Psoas muscle (tissue), 8 donors: ENCODE results near the gene KCNE3. TPM values are rescaled to one million over a fixed set of nuclear protein-coding genes. Genes with fewer than 3 reads are reported as not detected.

Source experiments
- ATAC-seq, 4 donors: fragments of 200-7000 bp; cut with Tn5 transposase; one replicate each; pipeline ENCODE4 v1.9.1; 2020; ENCODE audit warnings: moderate library complexity in 3 of 4, mild to moderate bottlenecking in 2 of 4
- DNase-seq, 2 donors: peaks; one replicate each; pipeline ENCODE4 v3.0.0-alpha.2; 2020
- H3K27ac ChIP-seq: fragments of 200-600 bp; one replicate; pipeline ENCODE4 v1.8.0; 2022
- H3K27me3 ChIP-seq, 3 donors: fragments of 200-600 bp in 1 of 3; one replicate each; pipeline versions ENCODE4 v1.6.1 to v1.8.0; 2013 to 2022; ENCODE audit warnings: low read length in 2 of 3, mild to moderate bottlenecking in 2 of 3, moderate library complexity in 1 of 3; ENCODE audit not compliant: insufficient read depth in 3 of 3
- H3K36me3 ChIP-seq, 2 donors: fragments of 200-600 bp in 1 of 2; one replicate each; pipeline versions ENCODE4 v1.6.1 to v1.8.0; 2013 to 2022; ENCODE audit warnings: low read depth in 1 of 2, mild to moderate bottlenecking in 1 of 2, moderate library complexity in 1 of 2; ENCODE audit not compliant: insufficient read depth in 1 of 2
- H3K4me1 ChIP-seq: fragments of 200-600 bp; one replicate; pipeline ENCODE4 v1.8.0; 2022
- H3K4me3 ChIP-seq: fragments of 200-600 bp; one replicate; pipeline ENCODE4 v1.8.0; 2022; ENCODE audit warnings: mild to moderate bottlenecking
- H3K9me3 ChIP-seq: fragments of 200-600 bp; one replicate; pipeline ENCODE4 v1.8.0; 2022
- WGBS, 3 donors: extraction: QIAGEN DNeasy Blood & Tissue Kit; methylation state at CpG; one replicate each; pipeline versions ENCODE4 v1.1.6 to v1.1.7; 2013; 5-methylcytosine and 5-hydroxymethylcytosine counted together
- intact Hi-C, 2 donors: fragments of 100-400 bp; cut with DNase I; formaldehyde crosslinking; loops; one replicate each; pipeline versions ENCODE4 v1.11.0 to v1.14.2; 2022
- polyA plus RNA-seq, 3 donors: library from polyadenylated mRNA; stranded (reverse); fragments of 200-250 nt; gene quantifications; one replicate each; pipeline ENCODE4 v1.2.3, GENCODE V29; 2013
- total RNA-seq, 4 donors: library from RNA; stranded (reverse); fragmentation: NEBNext Ultra II Directional in 2 of 4; extraction: Animal tissue kit (Norgen Biotek cat#: 25700) in 2 of 4; gene quantifications; one replicate each; pipeline versions ENCODE4 v1.2.1 to v1.2.4, GENCODE V29; 2021 to 2023
- TF ChIP-seq, protein P1 (sequence below): fragments of 200-600 bp; IDR thresholded peaks from one replicate; pipeline ENCODE4 v1.8.0; 2022; ENCODE audit warnings: antibody characterized with exemption
- donor health status: healthy with polysubstance abuse.
- donor health status: DM: no; HTN: no; CAD: no; lungs with moderate emphysema.
- donor health status: Bipolar disorder and iron deficiency.
- donor health status: healthy.
- donor health status: DM: yes; HTN: yes; CAD: no.
- donor health status: DM: no; HTN: no; CAD: no.
- donor health status: DM: no; HTN: no; CAD: no.
- donor health status: DM: yes; HTN: yes; CAD: no.

KCNE3 gene
- total and polyA plus RNA-seq, 7 donors = 0.21 to 3.3 (median 1.0) TPM

DNA sequence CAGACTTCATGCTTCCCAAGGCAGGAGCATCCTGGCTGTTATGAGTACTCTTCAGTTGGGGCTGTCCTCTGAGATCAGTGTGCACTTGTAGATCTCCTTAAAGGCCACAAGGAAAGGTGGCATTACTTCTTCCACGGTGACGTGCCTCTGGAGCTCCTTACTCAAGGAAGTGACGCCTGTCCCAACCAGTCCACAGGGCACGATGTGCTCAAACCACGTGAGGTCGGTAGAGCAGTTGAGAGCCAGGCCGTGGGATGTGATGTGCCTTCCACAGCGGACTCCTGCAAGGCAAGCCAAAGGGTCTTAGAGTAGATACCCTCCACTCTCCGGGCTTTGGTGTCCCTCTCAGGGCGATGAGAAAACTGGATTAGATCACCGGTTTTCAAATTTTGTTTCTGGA lies 24.7 kb upstream of the KCNE3 start:
- H3K27me3 ChIP-seq = no peaks in the 10 kb centered on the region
- H3K4me3 ChIP-seq = peak overlapping the region; percentile 97
- H3K9me3 ChIP-seq = no peaks in the 10 kb centered on the region
- 73 to 86% (median 77%) methylated on average over 11 of the region's 11 CpGs for WGBS, 3 donors
- DNase-seq (no peak), ATAC-seq (no peak)
- TF ChIP-seq, protein P1, sequence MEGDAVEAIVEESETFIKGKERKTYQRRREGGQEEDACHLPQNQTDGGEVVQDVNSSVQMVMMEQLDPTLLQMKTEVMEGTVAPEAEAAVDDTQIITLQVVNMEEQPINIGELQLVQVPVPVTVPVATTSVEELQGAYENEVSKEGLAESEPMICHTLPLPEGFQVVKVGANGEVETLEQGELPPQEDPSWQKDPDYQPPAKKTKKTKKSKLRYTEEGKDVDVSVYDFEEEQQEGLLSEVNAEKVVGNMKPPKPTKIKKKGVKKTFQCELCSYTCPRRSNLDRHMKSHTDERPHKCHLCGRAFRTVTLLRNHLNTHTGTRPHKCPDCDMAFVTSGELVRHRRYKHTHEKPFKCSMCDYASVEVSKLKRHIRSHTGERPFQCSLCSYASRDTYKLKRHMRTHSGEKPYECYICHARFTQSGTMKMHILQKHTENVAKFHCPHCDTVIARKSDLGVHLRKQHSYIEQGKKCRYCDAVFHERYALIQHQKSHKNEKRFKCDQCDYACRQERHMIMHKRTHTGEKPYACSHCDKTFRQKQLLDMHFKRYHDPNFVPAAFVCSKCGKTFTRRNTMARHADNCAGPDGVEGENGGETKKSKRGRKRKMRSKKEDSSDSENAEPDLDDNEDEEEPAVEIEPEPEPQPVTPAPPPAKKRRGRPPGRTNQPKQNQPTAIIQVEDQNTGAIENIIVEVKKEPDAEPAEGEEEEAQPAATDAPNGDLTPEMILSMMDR = no peak
- H3K36me3 ChIP-seq = peaks cover 0 to 4% of the 10 kb centered on the region in 2 donors
- intact Hi-C loops = no loop called here
- H3K4me1 ChIP-seq = peaks cover 20% of the 10 kb centered on the region
- H3K27ac ChIP-seq = no peak overlapping the region

DNA sequence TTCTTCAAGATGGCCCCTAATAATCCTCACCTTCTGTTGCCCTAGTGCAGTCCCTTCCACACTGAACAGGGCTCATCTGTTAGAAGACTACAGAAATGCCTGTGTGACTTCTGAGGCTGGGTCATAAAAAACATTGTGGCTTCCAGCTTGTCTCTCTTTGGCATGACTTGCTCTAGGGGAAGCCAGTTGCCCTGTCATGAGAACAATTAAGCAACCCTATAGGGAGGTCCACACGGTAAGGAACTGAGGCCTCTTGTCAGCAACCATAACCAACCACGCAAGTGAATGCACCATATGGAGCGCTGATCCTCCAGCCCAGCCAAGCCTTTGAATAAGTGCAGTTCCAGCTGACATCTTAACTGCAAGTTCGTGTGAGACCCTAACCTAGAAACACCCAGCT lies 23.6 kb upstream of the KCNE3 start:
- Histone ChIP-seq H3K27me3 (no peaks in the 10 kb centered on the region), H3K36me3 (peaks cover 0 to 4% of the 10 kb centered on the region in 2 donors), H3K27ac (no peak overlapping the region), H3K4me3 (no peak overlapping the region), H3K4me1 (peaks cover 20% of the 10 kb centered on the region), H3K9me3 (no peaks in the 10 kb centered on the region)
- TF ChIP-seq, protein P1 = no peak
- ATAC-seq = no peak
- no peak for DNase-seq
- intact Hi-C loops = no loop called here
- WGBS, 3 donors = 77 to 86% (median 81%) methylated on average over 4 of the region's 4 CpGs

DNA sequence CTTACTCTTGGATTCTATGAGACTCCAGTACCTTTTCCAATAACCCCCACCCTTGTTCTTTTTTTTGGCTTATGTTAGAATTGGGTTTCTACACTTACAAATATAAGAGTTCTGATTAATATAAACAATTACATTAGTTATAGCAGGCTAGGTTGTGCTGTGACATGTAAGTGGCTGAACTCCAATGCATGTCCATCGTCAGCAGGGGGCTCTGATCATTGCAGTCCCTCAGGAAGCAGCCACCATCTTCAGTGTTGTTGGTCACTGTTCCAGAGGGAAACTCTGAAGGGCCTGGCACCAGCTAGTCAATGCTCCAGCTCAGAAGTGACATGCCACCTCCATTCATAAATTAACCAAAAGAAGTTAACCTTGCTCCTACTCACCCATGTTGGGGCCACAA lies 20.5 kb upstream of the KCNE3 start:
- Histone ChIP-seq H3K4me1 (peaks cover 11% of the 10 kb centered on the region), H3K4me3 (no peak overlapping the region), H3K9me3 (no peaks in the 10 kb centered on the region), H3K27me3 (no peaks in the 10 kb centered on the region), H3K36me3 (peaks cover 0 to 4% of the 10 kb centered on the region in 2 donors), H3K27ac (no peak overlapping the region)
- no peak for ATAC-seq
- TF ChIP-seq, protein P1 = no peak
- DNase-seq = no peak
- 77 to 94% (median 89%) methylated on average over 1 of the region's 1 CpG for WGBS, 3 donors
- intact Hi-C loops = no loop called here

DNA sequence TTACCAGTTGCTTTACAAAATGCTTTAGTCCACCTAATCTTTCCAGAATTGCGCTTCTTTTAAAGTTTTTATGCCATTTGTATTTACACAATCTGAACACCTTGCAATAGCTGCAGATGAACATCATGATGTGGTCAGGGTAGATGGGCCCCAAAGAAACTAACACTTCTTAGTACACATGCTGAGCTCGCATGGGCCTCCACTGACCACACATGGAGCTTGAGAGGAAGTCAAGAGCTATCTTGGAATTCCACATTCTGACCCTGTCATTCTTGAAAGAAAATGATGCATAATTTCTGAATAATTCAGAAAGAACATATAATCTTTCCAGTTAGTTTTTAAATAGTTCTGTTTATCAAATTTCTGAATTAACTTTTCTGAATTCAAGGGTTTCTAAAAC lies 18.5 kb upstream of the KCNE3 start:
- no peaks in the 10 kb centered on the region for H3K9me3 ChIP-seq
- ATAC-seq = no peak
- 89 to 96% (median 90%) methylated on average over 2 of the region's 2 CpGs for WGBS, 3 donors
- H3K36me3 ChIP-seq = no peaks in the 10 kb centered on the region
- TF ChIP-seq, protein P1 = no peak
- H3K27ac ChIP-seq = no peak overlapping the region
- intact Hi-C loops = no loop called here
- no peak for DNase-seq
- H3K4me1 ChIP-seq = no peaks in the 10 kb centered on the region
- no peak overlapping the region for H3K4me3 ChIP-seq
- no peaks in the 10 kb centered on the region for H3K27me3 ChIP-seq

DNA sequence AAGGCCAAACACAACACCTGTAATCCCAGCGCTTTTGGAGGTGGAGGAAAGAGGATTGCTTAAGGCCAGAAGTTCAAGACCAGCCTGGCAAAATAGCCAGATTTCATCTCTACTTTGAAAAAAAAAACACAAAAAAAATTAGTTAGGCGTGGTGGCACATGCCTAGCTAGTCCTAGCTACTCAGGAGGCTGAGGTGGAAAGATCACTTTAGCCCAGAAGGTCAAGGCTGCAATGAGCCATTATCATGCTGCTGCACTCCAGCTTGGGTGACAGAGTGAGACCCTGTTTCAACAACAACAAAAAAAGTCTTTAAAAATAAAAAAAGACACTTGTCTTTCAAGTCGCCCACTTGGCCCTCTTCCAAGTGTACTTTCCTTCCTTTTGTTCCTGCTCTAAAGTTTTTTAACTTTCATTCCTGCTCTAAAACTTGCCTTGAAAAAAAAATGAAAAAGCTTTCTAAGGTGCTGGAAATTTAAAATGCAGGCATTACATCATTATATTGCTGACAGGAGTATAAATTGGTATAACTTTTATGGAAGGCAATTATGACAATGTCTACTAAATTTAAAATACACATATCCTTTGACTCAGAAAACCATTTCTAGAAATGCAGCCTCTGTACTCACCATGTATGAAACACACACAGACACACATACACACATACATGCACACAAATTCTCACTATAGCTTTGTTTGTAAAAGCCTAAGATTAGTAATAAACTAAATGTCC lies 13.5 kb upstream of the KCNE3 start:
- 60 to 72% (median 62%) methylated on average over 3 of the region's 3 CpGs for WGBS, 3 donors
- Histone ChIP-seq H3K4me3 (no peak overlapping the region), H3K4me1 (no peaks in the 10 kb centered on the region), H3K9me3 (no peaks in the 10 kb centered on the region), H3K36me3 (no peaks in the 10 kb centered on the region), H3K27me3 (no peaks in the 10 kb centered on the region), H3K27ac (no peak overlapping the region)
- intact Hi-C loops = no loop called here
- ATAC-seq (no peak), DNase-seq (no peak)
- TF ChIP-seq, protein P1 = no peak
